ENCODE data around the gene NSRP1.
"Not testable (repeated sequence)": the region's sequence is repeated elsewhere in the genome, so short reads cannot be mapped to it uniquely, and the experiment has no call there.

The NSRP1 gene

DNA sequence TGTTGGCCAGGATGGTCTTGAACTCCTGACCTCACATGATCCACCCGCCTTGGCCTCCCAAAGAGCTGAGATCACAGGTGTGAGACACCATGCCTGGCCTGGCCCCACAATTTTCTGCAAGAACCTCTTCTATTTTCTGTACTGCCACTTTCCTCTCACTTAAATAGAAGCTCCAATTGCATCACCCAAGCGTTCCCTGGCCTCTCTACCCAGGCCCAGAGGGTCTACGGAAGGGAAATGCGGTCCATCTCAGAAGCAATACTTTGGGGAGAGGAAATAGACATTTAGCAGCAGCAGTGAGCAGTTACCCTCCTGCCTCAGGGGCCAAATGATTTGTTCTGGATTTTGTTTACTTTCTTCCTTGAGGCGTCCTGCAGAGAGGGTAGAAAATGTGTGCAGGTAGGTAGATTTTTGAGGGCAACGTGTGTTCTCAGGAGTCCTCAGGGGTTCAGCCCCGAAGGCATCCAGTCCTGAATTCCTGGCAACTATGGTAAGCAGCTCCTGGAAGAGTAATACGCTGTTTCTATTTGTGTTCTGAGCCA, 107.9 kb downstream of the NSRP1 start:
- DNase-seq = no peak

DNA sequence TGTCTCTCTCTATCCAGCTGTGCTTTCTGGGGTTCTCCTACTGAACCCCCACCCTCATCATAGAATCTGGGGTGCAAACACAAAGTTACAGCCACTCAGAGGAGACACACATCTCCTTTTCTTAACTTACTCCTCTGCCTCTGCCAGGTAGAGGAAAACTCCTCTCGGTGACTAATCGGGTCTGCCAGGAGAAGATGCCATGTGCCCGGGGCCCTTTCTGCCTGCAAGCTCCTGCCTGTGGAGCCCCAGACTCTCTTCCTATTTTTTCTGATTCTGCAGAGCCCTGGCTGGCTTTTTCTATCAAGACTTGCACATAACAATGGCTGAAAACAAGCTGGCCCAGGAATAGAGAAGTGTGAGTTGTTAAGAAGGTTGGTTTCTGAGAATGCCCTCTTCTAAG, 108.5 kb downstream of the NSRP1 start:
- no peak for DNase-seq

DNA sequence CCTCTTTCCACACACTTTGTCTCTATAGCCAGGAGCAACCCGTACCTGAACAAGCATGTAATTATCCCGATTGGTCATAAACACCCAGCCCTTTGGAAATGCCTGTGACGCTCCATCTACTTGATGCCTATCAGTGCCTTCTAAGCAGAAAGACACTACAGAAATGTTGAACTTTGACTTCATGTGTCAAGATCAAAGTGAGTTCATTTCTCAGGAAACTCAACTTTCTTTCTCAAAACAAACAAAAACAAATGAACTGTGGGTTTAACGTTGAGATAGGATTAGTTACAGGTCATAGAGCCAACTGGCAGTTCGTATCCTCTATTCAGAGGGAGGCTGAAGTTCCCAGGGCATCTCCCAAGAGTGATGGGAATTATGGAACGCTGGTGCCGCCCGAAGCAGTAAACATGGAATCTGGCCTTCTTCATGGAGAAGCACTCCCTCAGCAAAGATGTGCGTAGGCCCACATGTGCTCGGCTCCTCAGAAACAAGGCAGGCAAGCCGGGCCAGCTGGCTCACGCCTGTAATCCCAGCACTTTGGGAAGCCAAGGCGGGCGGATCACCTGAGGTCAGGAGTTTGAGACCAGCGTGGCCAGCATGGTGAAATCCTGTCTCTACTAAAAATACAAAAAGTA, 109.4 kb downstream of the NSRP1 start:
- no peak for DNase-seq

DNA sequence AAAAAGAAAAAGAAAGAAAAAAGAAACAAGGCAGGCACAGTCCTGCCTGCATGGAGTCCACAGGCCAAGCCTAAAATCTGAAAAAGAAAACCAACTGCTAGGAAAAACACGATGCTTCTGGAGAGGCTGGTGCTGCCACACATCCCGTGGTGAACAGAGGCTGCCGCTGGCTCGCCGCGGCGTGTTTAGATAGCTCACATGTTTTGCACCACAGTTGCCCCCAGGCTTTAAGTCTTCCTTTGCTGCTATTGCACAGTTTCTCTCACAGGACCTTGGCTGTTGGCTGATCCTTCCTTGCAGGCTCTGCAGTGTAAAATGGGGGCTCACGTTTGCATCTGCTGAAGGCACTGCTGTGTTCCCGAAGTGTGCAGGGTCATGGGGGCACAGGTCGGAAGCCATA, 110.3 kb downstream of the NSRP1 start:
- DNase-seq = no peak

DNA sequence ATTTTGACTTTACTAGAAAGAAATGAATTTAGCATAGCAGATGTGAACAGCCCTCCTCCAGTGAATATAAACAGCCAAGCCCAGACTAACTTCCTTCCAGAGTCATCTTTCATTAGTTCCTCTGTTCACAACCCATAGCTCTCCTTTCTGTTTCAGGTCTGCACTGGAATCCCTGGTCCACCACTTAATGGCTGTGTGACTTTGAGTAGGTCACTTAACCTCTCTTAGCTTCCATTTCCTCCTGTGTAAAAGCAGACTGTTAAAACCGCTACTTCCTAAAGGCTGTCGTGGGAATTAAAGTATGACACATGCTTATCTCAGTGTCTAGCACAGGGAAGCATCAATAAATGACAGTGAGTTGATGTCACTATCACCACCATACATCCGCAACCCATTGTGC, 111.4 kb downstream of the NSRP1 start:
- no peak for DNase-seq

DNA sequence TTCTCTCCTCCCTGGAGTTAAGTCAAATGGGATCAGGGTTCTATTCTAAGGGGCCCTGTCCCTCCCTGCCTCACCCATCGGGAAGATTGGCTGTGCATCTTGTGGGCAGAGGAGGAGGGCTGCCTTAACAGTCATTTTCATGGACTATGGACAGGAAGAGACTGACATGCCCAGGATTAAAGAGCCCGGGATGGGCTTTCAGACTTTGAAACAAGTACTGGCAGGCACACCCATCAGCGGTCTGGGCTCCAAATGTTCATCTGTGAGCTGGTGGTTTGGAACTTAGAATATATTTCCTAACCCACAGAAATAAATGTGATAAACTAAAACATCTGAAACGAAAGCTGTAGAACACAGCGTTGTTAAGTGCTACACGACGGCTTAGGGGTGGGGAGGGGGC, 112.4 kb downstream of the NSRP1 start:
- no peak for DNase-seq

DNA sequence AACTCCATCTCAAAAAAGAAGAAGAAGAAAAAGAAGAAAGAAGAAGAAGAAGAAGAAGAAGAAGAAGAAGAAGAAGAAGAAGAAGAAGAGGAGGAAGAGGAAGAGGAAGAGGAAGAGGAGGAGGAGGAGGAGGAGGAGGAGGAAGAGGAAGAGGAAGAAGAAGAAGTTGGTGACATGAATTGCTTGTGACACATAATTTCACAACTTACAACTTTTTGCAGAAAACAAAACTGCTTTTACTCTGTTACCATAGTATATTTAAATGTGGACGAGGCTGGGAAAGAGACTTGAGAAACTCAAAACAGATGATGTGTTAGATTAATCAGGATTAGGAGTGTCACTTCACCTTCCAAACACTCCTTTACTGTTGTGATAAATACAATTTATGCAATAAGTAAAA, 113.4 kb downstream of the NSRP1 start:
- not testable (repeated sequence) for DNase-seq

DNA sequence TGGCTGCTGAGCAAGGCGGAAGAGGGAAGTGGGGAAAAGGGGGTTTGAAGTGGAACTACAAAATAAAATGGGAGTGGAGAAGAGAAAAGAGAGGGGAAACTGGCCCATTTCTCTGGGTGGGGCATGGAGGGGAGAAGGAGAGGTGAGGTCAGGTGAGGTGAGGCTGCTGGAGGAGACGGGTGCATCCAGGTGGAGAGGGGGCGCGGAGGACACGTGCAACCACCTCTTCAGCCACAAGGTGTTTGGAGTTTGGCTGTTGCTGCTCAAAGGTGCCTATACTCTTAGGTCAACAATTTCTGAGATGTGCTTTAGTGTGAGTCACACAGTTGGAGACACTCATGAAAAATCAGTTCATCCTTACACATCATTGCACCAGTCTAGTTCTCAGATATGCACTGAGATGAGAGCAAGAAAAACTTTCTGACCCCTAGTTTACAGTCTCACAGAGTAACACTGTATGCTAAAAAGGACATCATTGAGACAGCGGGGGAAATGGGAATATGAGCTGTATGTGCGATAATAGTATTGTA, 114.0 kb downstream of the NSRP1 start:
- no peak for DNase-seq

DNA sequence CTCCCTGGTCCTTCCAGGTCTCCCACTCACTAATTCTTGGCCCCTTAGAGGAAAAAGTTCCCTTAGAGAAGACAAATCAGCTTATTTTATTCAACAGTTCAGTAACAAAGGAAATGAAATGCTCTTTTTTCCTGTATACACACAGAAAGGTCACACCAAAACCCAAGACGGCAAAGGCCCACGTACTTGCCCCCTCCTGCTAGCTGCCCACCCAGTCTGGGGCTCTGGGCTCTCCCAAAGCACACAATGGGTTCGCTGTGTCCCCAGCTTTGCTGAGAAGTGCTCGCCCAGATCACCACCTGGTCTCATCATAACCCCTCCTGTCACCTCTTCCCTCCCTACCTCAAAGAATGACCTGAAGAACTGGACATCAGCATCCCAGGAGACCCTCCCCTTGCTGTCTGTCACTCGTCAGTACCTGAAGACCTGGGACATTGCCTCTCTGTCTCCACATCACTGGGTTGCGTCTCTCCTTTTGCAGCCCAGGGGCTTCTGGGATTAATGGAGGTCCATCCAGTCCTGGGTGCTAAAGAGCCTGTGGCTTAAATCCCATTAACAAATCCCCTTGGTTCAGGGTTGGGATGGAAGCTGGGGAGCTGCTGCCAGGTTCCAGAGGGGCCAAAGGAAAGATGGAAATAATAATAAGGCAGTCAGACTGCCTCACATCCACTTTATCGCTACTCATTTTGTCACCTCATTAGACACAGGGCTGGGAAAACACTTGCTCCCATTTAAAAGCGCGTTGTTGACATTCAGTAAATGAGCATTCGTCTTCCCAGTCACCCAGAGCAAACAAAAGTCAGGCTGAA, 115.6 kb downstream of the NSRP1 start:
- no peak for DNase-seq

DNA sequence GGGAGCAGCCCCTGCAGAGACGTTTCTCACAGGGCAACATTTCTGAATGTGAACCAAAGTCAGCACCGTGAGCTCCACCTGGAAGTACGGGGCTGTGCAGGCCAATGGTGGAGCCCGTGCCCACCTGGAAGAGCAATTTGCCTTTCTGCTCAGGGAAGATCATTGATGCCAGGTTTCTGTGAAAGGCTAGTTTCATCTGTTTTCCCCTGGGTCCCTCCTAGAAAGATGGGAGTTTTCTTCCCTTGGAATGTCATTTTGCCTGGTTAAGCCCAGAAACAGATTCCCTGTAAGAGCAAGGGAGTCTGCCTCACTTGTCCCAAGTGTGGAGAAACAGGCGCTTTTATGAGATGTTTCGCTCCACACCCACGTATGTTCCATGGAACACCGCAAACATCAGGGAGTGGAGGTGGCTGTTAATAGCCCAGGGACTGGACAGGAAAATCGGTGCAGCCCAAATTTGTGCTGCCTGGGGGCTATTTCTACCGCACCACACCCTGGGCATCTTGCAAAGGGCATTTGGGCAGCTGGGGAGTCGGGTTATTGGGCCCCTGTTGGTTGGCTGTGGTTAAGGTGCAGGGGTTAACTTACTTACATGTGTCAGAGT, 116.3 kb downstream of the NSRP1 start:
- no peak for DNase-seq

DNA sequence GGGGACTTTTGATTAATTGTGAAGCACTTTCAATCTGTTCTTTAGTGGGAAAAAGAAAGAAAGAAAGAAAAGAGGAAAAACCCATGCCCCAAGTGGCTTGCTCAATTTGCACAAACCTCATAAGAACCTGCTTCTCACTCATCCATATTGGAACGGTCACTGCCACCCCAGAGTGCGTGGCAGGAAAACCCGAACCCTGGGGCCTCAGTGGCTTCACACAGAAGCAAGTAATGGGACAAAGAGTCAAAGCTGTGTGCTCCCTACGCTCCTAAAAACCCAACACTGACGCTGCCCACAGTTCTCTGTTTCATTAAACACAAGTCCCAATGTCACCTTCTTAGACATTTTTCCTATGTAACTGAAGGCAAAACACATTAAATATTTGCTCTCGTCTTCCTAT, 117.7 kb downstream of the NSRP1 start:
- DNase-seq = no peak

DNA sequence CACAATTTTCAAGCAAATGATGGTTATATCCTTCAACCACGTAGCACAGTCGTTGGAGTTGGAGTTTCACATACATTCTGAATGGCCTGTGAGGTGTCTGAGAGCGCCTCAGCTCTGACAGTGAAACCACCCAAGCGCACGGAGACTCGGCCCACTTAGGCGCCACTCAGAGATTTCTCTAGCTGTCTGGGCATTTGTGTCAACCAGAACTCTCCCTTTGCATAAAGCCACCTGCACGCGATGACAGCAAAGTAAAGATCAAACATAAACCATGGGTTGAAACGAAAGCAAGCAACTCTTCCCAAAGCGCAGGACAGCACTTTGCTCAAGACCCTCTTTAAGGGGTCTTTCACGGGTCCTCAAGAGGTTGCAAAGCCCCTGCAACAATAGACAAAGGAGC, 118.3 kb downstream of the NSRP1 start:
- DNase-seq = no peak

DNA sequence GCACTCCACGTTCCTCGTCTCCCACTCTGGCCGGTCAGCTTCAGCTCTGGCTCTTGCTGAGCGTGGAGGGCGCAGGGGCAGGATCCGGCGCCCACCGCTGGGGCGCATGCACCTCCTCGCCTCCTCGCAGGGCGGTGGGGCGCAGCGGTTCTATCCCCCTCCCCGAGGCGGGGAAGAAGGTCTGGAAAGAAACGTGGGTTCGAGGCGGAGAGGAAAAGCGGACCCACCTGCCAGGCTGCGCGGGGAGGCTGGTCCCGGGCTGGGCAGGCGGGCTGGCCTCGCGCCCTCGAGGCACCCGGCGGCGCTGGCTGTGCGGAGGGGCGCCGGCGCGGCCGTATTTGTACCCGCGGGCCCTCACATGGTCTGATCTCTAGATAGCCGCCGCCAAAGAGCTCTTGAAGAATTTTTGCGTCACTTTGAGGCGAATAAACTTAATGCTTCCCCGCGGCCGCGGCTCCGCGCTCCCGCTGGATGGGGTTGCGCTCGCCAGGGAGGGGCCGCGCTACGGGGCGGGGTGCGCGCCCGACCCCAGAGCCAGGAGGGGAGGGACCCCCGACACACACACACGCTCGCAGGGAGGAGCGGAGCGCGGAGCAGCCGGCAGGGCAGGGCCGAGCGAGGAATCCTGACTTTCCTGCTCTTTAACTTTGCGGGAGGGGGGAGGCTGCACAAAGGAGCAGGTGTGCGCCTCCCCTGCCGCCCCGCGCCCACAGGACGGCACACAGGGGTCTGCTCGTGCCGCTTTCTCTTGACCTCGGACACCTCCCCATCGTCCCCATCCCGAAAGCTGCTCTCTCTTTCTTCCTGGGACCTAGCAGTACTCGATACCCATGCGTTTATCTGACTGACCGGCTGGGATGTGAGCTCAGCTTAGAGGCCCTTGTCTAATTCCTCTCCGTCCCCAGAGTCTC, 119.0 kb downstream of the NSRP1 start, which contains the start of gene SLC6A4:
SLC6A4 (minus strand) TSS at position 312 of the 911 bp plus-strand sequence. CDS start 13,739 bp downstream, outside the sequence.
- DNase-seq = no peak
